ENCODE measurements around the gene CYP27B1. TPM values are rescaled to one million over a fixed set of nuclear protein-coding genes. Genes with fewer than 3 reads are reported as not detected.

CYP27B1 gene
- total RNA-seq, 1 experiment from 2014 or later = 11.6 TPM

DNA sequence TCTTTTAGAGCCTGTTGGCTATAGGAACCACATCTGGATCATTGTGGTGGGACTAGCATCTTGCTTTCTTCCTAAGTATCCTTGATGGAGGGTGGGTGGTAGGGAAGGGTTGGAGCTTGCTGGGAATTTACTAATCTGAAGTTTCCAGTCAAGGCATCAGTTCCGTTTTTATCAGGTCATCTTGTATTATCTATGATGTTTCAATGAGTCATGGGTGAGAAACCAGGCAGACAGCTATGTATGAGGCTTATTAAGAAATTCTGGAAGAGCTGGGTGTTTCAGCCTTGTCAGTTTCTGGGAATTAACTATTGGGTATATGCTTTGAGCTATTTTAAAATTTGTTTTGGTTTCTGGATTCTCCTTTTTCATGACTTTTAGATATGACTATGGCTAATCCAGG, 27.0 kb upstream of the CYP27B1 start:
- Histone ChIP-seq H3K79me2 (ENCODE audit: insufficient read depth, low read length) (peaks cover 19% of the 10 kb centered on the region), H3K9me2 (ENCODE audit: insufficient read depth) (no peaks in the 10 kb centered on the region), H3K27me3 (ENCODE audit: insufficient read depth, low read length) (no peaks in the 10 kb centered on the region), H3K27ac (ENCODE audit: low read depth, low read length) (no peak overlapping the region), H4K20me1 (ENCODE audit: insufficient read depth) (no peaks in the 10 kb centered on the region), H3K4me3 (replicated peaks in 1 of 2; ENCODE audit: low read depth in 1 of 2, low read length in 2 of 2) (no peak overlapping the region), H3K4me2 (ENCODE audit: low read length) (no peak overlapping the region; the same call in 1 of the 2 replicates), H2AFZ (ENCODE audit: low read depth, low read length, poor library complexity, severe bottlenecking) (no peak overlapping the region), H3K4me1 (ENCODE audit: control insufficient read depth in 1 of 2, insufficient read depth in 2 of 2, low read length in 2 of 2) (peaks cover 0 to 8% of the 10 kb centered on the region in 2 experiments; a peak in 2 of 4 replicates), H3K36me3 (ENCODE audit: control insufficient read depth in 1 of 2, insufficient read depth in 2 of 2, low read length in 2 of 2) (peaks cover 37 to 38% of the 10 kb centered on the region in 2 experiments; a peak in 3 of 4 replicates), H3K9me3 (ENCODE audit: control insufficient read depth in 1 of 2, insufficient read depth in 1 of 2, low read depth in 1 of 2, low read length in 2 of 2) (no peaks in the 10 kb centered on the region), H3K9ac (ENCODE audit: low read length) (no peak overlapping the region)
- intact Hi-C loops (cut with micrococcal nuclease) = no loop called here
- BruUV-seq (replicated peaks) = no TSS peak
- DNase-seq (ENCODE audit: low read depth, low spot score) = no peak
- RAD21 ChIA-PET (ENCODE audit: low non-redundant PET in 1 of 2, low total read pairs in 2 of 2, uncharacterized antibody in 2 of 2, unreplicated experiment in 2 of 2) = no interaction called here
- no peak for ATAC-seq
- CTCF ChIA-PET = interaction anchor here (1.5 kb wide), 1 partner anchor 9 kb away, joined by 4 read pairs; no protein-coding TSS in a partner anchor
- POLR2A ChIA-PET = interaction anchor here (1.0 kb wide), 1 partner anchor 11 kb away, joined by 3 read pairs; the partner anchor contains the start of gene TSFM
- TF ChIP-seq SRF (IDR thresholded peaks at IDR 0.05; ENCODE audit: low read depth) (no peak), EZH2 (IDR thresholded peaks at IDR 0.05) (no peak), YY1 (IDR thresholded peaks at IDR 0.05; ENCODE audit: extremely low read depth, insufficient replicate concordance, low read depth, low read length) (no peak), SIN3A (IDR thresholded peaks at IDR 0.05; ENCODE audit: low read depth) (no peak), POLR2A (IDR thresholded peaks at IDR 0.05; ENCODE audit: borderline replicate concordance, extremely low read depth, insufficient read depth, insufficient read length) (no peak), FOSL1 (IDR thresholded peaks at IDR 0.05; ENCODE audit: low read depth) (no peak), ZFX (IDR thresholded peaks at IDR 0.05) (no peak), SP1 (IDR thresholded peaks at IDR 0.05; ENCODE audit: low read depth) (no peak)
- TF ChIP-seq, protein P1, sequence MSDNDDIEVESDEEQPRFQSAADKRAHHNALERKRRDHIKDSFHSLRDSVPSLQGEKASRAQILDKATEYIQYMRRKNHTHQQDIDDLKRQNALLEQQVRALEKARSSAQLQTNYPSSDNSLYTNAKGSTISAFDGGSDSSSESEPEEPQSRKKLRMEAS (IDR thresholded peaks at IDR 0.05) = no peak
- TF ChIP-seq, protein P2, sequence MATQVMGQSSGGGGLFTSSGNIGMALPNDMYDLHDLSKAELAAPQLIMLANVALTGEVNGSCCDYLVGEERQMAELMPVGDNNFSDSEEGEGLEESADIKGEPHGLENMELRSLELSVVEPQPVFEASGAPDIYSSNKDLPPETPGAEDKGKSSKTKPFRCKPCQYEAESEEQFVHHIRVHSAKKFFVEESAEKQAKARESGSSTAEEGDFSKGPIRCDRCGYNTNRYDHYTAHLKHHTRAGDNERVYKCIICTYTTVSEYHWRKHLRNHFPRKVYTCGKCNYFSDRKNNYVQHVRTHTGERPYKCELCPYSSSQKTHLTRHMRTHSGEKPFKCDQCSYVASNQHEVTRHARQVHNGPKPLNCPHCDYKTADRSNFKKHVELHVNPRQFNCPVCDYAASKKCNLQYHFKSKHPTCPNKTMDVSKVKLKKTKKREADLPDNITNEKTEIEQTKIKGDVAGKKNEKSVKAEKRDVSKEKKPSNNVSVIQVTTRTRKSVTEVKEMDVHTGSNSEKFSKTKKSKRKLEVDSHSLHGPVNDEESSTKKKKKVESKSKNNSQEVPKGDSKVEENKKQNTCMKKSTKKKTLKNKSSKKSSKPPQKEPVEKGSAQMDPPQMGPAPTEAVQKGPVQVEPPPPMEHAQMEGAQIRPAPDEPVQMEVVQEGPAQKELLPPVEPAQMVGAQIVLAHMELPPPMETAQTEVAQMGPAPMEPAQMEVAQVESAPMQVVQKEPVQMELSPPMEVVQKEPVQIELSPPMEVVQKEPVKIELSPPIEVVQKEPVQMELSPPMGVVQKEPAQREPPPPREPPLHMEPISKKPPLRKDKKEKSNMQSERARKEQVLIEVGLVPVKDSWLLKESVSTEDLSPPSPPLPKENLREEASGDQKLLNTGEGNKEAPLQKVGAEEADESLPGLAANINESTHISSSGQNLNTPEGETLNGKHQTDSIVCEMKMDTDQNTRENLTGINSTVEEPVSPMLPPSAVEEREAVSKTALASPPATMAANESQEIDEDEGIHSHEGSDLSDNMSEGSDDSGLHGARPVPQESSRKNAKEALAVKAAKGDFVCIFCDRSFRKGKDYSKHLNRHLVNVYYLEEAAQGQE (IDR thresholded peaks at IDR 0.05; ENCODE audit: low read depth) = no peak

All from HCT116 (cell line).